ENCODE data around the gene PHF14.

The PHF14 gene

DNA sequence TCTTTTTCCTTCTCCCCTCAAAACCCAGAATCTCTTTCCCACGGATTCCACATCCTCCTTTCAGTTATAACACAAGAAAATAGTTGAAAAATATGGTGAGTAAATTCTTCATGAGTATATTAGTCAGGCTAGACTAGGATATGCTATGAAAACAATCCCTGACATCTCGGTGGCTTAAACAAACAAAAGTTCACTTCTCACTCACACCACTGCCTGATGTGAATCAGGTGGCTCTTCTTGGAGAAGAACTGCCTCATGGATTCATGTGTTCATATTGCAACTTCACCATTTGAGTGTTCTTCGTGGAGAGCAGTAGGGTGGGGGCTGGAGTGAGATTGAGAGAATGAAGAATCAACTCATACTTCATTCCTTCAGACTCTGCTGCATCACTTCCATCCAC lies 204.1 kb downstream of the PHF14 start:
- TF ChIP-seq CTCF (IDR thresholded peaks at IDR 0.05; ENCODE audit: extremely low read depth, missing control alignments), result no peak
- no peak for DNase-seq (ENCODE audit: low spot score)

GRCh38 chr7:11181590-11181989 lies 207.9 kb downstream of the PHF14 start:
- DNase-seq (ENCODE audit: low spot score), result no peak
- TF ChIP-seq CTCF (IDR thresholded peaks at IDR 0.05; ENCODE audit: extremely low read depth, missing control alignments), result no peak

- TF ChIP-seq CTCF (IDR thresholded peaks at IDR 0.05; ENCODE audit: extremely low read depth, missing control alignments), result no peak
- DNase-seq (ENCODE audit: low spot score), result no peak
Measured at GRCh38 chr7:11182736-11183135, 209.1 kb downstream of the PHF14 start.

DNA sequence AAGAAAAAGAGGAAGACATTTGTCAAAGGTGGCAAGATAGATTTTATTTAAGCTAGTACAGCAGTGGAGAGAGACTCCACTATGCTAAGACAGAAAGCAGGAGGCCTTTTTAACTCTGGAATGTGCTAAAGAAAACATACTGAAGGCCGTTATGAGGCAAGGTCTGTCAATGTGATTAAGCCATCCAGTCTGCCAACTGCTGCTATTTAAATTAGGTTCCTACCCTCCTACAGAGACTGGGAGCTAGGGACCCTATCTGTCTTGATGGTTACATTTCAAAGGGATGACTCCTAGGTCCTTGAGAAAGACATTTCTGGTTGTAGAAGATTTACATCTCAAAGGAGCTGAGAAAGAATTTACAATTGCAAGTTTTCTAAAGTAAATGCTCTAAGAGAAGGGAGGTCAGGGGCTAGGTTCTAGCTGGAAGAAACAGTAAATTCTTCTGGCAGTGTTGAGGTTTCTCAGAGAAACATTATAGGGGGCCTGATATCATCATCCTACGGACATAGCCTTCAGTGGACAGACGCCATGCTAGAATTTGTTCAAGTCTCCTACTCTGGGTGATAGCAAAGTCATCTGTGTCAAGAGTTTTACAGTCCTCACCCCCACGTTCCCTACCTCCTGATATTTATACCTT lies 211.6 kb downstream of the PHF14 start:
- DNase-seq (ENCODE audit: low spot score), result no peak
- TF ChIP-seq CTCF (IDR thresholded peaks at IDR 0.05; ENCODE audit: extremely low read depth, missing control alignments), result no peak

DNA sequence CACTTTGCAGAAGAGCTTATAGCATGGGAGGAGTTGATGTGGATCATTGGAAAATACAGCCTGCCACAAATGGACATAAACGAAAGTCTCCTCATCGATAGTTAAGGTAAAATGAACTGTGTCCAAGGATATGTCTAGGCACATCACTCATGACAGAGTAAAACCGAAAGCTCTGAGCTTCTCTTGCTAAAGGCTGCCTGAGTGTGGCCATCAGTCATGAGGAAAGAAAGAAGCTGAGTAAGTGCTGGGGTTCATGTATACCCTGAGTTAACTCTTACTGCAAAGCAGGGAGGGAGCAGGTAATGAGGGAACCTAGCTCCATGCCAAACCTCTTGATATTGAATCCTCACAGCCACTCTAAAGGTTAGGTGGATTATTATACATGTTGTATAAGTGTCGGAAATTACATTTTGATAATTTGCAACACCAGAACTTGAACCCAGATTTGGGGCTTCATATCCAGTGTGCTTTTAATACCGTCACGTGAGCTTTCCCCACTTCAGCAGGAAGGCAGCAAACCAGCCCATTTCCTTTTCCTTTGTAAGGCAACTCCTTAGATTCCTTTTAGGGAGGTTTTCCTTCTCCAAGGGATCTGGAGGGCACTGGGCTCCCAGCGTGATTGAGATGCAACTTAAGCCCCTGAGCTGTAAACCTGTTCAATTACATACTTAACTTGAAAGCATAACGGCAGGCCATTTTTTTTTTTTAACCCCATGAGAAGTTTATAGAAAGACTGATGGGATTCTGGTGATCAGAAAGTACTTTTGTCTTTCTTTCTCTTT lies 215.0 kb downstream of the PHF14 start:
- no peak for TF ChIP-seq CTCF (IDR thresholded peaks at IDR 0.05; ENCODE audit: extremely low read depth, missing control alignments)
- no peak for DNase-seq (ENCODE audit: low spot score)

GRCh38 chr7:11191081-11191480 lies 217.4 kb downstream of the PHF14 start:
- no peak for DNase-seq (ENCODE audit: low spot score)
- TF ChIP-seq CTCF (IDR thresholded peaks at IDR 0.05; ENCODE audit: extremely low read depth, missing control alignments), result no peak

DNA sequence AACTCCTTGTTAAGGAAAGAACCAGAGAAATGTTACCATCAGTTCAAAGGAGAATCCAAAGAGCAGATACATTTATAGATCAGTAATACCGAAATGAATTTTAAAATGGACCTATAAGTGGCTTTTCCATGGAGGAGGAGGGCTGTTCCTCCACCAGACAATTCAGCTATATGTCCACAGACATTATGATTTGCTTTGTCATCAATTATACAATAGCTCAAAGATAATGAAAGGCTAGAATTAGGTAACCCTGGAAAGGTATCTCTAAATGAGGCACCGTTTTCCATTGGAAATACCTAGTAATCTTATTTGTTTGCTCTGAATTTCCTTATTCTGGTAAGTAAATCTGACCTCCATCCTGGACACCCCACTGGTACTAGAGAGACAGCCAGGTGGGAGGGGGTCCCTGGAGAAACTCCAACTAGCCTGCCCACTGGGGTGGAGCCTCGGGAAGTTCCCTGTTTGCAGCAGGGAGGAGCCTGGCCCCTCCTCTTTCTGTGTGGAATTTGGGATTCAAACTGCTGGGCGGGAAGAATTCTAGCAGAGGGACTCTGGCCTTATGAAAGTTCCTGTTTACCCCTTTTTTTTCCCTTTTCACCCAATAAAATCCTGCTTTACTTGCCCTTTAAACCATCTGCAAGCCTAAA lies 218.0 kb downstream of the PHF14 start:
- DNase-seq (ENCODE audit: low spot score), result no peak
- TF ChIP-seq CTCF (IDR thresholded peaks at IDR 0.05; ENCODE audit: extremely low read depth, missing control alignments), result no peak

Data from GM20000 (cell line).